ENCODE results near the gene ATG13. TPM values are rescaled to one million over a fixed set of nuclear protein-coding genes. Genes with fewer than 3 reads are reported as not detected.
"Not testable (repeated sequence)": the region's sequence is repeated elsewhere in the genome, so short reads cannot be mapped to it uniquely, and the experiment has no call there.

The ATG13 gene
- polyA plus RNA-seq, 1 donor from 2014 or later = 21.1 TPM

- no peak for TF ChIP-seq SMC3 (conservative IDR thresholded peaks at IDR 0.05; ENCODE audit: poor library complexity)
These were observed 40.3 kb upstream of the ATG13 start (continued) for GRCh38 chr11:46577058-46577457.

- H3K9me2 ChIP-seq (ENCODE audit: insufficient read depth, low read length) = no peaks in the 10 kb centered on the region
- H3K9ac ChIP-seq (ENCODE audit: low read length) = no peak overlapping the region
- TF ChIP-seq MXI1 (conservative IDR thresholded peaks at IDR 0.05; ENCODE audit: poor library complexity, severe bottlenecking) (no peak), RAD21 (conservative IDR thresholded peaks at IDR 0.05) (no peak), TAF1 (IDR thresholded peaks at IDR 0.05; ENCODE audit: low read depth) (no peak), EP300 (conservative IDR thresholded peaks at IDR 0.05; ENCODE audit: poor library complexity, severe bottlenecking) (no peak), SMC3 (conservative IDR thresholded peaks at IDR 0.05; ENCODE audit: poor library complexity) (no peak), POLR2AphosphoS5 (IDR thresholded peaks at IDR 0.05) (no peak), EZH2 (IDR thresholded peaks at IDR 0.05; ENCODE audit: borderline replicate concordance, insufficient read depth, low read length, poor library complexity, severe bottlenecking) (no peak)
- TF ChIP-seq, protein P1, sequence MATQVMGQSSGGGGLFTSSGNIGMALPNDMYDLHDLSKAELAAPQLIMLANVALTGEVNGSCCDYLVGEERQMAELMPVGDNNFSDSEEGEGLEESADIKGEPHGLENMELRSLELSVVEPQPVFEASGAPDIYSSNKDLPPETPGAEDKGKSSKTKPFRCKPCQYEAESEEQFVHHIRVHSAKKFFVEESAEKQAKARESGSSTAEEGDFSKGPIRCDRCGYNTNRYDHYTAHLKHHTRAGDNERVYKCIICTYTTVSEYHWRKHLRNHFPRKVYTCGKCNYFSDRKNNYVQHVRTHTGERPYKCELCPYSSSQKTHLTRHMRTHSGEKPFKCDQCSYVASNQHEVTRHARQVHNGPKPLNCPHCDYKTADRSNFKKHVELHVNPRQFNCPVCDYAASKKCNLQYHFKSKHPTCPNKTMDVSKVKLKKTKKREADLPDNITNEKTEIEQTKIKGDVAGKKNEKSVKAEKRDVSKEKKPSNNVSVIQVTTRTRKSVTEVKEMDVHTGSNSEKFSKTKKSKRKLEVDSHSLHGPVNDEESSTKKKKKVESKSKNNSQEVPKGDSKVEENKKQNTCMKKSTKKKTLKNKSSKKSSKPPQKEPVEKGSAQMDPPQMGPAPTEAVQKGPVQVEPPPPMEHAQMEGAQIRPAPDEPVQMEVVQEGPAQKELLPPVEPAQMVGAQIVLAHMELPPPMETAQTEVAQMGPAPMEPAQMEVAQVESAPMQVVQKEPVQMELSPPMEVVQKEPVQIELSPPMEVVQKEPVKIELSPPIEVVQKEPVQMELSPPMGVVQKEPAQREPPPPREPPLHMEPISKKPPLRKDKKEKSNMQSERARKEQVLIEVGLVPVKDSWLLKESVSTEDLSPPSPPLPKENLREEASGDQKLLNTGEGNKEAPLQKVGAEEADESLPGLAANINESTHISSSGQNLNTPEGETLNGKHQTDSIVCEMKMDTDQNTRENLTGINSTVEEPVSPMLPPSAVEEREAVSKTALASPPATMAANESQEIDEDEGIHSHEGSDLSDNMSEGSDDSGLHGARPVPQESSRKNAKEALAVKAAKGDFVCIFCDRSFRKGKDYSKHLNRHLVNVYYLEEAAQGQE (IDR thresholded peaks at IDR 0.05; ENCODE audit: borderline replicate concordance) = no peak
- TF ChIP-seq, protein P2, sequence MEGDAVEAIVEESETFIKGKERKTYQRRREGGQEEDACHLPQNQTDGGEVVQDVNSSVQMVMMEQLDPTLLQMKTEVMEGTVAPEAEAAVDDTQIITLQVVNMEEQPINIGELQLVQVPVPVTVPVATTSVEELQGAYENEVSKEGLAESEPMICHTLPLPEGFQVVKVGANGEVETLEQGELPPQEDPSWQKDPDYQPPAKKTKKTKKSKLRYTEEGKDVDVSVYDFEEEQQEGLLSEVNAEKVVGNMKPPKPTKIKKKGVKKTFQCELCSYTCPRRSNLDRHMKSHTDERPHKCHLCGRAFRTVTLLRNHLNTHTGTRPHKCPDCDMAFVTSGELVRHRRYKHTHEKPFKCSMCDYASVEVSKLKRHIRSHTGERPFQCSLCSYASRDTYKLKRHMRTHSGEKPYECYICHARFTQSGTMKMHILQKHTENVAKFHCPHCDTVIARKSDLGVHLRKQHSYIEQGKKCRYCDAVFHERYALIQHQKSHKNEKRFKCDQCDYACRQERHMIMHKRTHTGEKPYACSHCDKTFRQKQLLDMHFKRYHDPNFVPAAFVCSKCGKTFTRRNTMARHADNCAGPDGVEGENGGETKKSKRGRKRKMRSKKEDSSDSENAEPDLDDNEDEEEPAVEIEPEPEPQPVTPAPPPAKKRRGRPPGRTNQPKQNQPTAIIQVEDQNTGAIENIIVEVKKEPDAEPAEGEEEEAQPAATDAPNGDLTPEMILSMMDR (IDR thresholded peaks at IDR 0.05; ENCODE audit: poor library complexity, severe bottlenecking) = no peak
- no peaks in the 10 kb centered on the region for H4K20me1 ChIP-seq (ENCODE audit: insufficient read depth)
- H2AFZ ChIP-seq (ENCODE audit: low read depth, low read length) = no peak overlapping the region
- no peaks in the 10 kb centered on the region for H3K9me3 ChIP-seq (ENCODE audit: low read length)
- no peaks in the 10 kb centered on the region for H3K27me3 ChIP-seq (ENCODE audit: insufficient read depth, low read depth, low read length)
- no peaks in the 10 kb centered on the region for H3F3A ChIP-seq (ENCODE audit: insufficient read depth, low read length, poor library complexity, severe bottlenecking)
- peaks cover 39% of the 10 kb centered on the region for H3K79me2 ChIP-seq (replicated peaks; ENCODE audit: insufficient read depth, low read length)
- H3K4me2 ChIP-seq (ENCODE audit: low read length) = no peak overlapping the region
- no peak overlapping the region for H3K4me3 ChIP-seq (ENCODE audit: low read length)
- no peak overlapping the region for H3K27ac ChIP-seq (ENCODE audit: low read length)
- H3K36me3 ChIP-seq (ENCODE audit: insufficient read depth, low read length) = no peaks in the 10 kb centered on the region
These were observed 34.8 kb upstream of the ATG13 start for GRCh38 chr11:46582588-46582987.

DNA sequence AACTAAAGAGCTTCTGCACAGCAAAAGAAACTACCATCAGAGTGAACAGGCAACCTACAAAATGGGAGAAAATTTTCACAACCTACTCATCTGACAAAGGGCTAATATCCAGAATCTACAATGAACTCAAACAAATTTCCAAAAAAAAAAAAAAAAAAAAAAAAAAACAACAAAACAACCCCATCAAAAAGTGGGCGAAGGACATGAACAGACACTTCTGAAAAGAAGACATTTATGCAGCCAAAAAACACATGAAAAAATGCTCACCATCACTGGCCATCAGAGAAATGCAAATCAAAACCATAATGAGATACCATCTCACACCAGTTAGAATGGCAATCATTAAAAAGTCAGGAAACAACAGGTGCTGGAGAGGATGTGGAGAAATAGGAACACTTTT, 33.8 kb upstream of the ATG13 start:
- not testable (repeated sequence) for H3K4me2 ChIP-seq (ENCODE audit: low read length); H3K9me2 ChIP-seq (ENCODE audit: insufficient read depth, low read length); H3K27ac ChIP-seq (ENCODE audit: low read length); H3K27me3 ChIP-seq (ENCODE audit: insufficient read depth, low read depth, low read length); H3K36me3 ChIP-seq (ENCODE audit: insufficient read depth, low read length); H3K9me3 ChIP-seq (ENCODE audit: low read length); H2AFZ ChIP-seq (ENCODE audit: low read depth, low read length); H3F3A ChIP-seq (ENCODE audit: insufficient read depth, low read length, poor library complexity, severe bottlenecking); H3K9ac ChIP-seq (ENCODE audit: low read length); H4K20me1 ChIP-seq (ENCODE audit: insufficient read depth); H3K4me3 ChIP-seq (ENCODE audit: low read length)
- H3K79me2 ChIP-seq (replicated peaks; ENCODE audit: insufficient read depth, low read length) = peaks cover 42% of the 10 kb centered on the region
